Activated CD4-positive, CD25-positive, alpha-beta regulatory T cell treated with anti-CD3 and anti-CD28 coated beads, Interleukin-2, amount 50 U/mL, for 16 hours (primary cell): ENCODE results near the gene PCOLCE2.

Source experiments
- DNase-seq: peaks from one replicate; pipeline ENCODE4 v3.0.0-alpha.2; 2020; ENCODE audit warnings: low read depth, low spot score

Gene PCOLCE2

DNA sequence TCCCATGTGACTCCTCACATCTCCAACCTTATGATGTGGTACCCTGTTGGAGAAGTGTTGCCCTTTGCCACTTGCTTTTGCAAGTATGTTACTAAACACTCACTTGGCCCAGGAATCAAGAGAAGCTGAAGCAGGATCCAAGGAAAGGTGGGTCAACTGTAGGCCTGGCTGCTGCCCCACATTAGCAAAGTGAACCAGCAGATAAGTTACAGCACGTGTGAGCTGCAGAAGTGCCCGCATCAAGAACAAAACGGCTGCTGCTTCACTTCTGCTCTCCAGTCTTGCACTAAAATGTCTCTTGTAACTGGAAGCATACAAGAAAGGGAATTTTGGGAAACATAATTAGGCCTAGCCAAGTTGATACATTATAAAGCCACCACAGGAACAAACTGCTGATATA lies 79.6 kb downstream of the PCOLCE2 start:
- DNase-seq: no peak

- no peak for DNase-seq
These were observed 80.6 kb downstream of the PCOLCE2 start for GRCh38 chr3:142808103-142808917.

DNA sequence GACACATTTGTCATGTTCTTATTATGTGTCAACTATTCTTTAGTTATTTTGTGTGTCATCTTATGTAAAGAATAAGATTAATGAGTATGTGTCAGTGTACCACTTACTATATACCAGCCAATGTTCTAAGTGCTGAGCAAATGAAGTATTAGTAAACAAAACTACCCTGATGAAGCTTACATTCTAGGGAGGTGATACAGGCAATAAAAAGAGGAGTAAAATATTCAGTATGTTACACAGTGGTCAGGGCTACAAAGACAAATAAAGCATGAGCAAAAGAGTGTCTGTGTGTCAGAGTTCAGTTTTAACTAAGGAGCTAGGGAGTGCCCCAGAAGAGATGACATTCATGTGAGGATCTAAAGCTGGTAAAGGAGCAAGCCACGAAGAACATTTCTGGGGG lies 86.0 kb downstream of the PCOLCE2 start:
- DNase-seq: no peak

- DNase-seq: no peak
These were observed 87.1 kb downstream of the PCOLCE2 start for GRCh38 chr3:142801746-142802145.

DNA sequence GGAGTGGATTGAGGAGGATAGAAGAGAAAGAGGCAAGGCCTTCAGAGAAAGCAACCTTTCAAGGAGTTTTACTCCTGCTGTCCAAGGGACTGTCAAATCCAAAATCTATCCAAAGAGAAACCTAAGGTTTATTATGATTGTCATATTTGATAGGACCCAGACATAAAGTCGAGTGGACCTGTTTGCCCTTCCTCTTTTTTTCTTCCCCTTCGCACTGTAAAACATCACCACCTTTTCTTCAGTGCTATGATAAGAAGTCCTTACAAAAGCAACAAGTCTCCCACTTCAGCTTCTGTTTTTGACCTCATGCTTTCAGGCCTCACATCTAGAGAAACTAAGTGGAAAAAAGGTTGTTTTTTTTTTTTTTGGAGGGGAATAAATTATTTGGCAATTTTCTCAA lies 92.1 kb downstream of the PCOLCE2 start:
- DNase-seq: no peak

DNA sequence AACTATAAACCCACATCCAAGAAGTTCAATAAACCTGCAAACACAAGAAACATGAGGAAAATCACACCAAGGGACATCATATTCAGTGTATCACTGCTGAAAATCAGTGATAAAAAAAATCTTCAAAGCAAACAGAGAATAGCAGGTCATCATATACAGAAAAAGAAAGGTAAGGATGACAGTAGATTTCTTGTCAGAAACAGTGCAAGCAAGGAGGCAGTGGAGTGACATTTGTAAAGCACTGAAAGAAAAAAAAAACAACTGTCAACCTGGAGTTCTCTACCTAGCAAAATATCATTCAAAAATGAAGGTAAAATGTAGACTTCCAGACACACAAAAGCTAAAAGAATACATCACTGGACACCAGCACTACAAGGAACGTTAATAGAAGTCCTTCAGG lies 93.6 kb downstream of the PCOLCE2 start:
- no peak for DNase-seq

GRCh38 chr3:142794508-142794907 lies 94.4 kb downstream of the PCOLCE2 start:
- no peak for DNase-seq

DNA sequence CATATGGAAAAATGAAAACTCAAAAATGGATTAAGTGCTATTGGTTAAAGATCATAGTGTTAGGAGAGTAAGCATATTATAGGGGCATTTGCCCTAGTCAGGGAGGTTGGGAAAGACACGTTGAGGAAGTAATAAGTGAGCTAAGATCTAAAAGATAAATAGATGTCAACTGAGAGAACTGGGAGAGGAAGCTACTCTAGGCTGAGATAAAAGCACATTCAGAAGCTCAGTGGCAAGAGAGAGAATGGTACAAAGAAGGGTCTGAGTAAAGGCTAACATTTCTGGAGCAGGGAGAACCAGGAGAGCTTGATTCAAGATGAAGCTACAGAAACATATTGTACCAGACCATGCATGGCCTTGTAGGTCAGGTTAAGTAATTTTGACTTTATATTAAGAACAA lies 101.2 kb downstream of the PCOLCE2 start:
- DNase-seq: no peak

DNA sequence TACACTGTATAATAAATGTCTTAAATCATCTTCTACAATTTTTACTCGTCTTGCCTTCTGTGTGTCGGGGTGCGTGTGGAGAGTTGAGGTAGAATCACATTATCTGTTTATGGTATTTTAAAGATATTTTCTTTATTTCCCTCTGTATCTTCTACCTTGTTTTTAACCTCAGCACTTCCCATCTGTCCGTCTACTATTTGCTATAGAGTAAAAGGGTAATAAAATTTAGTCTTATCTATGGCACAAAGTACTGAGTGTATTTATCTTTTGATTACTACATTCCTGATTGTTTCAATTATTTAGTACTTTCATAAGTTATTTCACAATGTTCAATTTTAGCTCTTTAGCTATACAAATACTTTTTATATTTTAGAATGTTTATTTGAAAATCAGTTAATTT lies 102.9 kb downstream of the PCOLCE2 start:
- no peak for DNase-seq

- no peak for DNase-seq
These were observed 104.7 kb downstream of the PCOLCE2 start for GRCh38 chr3:142784228-142784627.

DNA sequence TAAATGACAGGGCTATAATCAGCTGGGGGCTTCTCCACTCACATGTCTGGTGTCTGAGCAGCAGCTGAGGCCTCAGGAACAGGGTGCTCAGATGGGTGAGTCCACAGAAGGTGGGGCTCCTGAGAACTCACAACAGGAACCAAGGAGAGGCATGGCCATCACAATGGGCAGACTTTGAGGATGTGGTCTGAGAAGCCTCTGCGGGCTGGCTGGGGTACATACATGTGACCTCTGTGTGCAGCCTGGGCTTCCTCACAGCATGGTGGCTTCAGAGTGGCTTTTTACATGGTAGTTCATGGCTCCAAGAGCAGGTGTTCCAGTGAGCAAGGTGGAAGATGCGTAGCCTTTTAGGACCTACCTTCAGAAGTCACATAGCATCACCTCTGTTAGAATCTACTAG lies 106.3 kb downstream of the PCOLCE2 start:
- no peak for DNase-seq

GRCh38 chr3:142779591-142779990 lies 109.3 kb downstream of the PCOLCE2 start:
- no peak for DNase-seq

- DNase-seq: no peak
These were observed 110.3 kb downstream of the PCOLCE2 start for GRCh38 chr3:142778541-142778940.

DNA sequence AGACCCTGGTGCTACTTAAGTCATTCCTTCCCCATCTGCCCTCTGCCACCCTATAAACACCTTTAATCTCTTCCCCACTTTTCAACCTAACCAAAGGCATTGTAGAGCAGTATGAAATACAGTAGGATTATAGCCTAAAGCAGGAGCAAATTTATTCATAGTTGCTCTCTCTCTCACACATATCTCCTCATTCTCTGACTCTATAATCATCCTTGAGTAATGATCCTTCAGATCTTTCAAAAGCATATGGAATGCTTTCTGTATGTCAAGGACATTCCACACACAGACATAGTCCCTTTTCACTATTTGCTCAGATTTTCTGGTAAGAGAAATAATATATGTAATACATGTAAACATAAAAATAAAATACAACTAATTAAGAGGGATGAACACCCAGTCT lies 111.0 kb downstream of the PCOLCE2 start:
- no peak for DNase-seq

DNA sequence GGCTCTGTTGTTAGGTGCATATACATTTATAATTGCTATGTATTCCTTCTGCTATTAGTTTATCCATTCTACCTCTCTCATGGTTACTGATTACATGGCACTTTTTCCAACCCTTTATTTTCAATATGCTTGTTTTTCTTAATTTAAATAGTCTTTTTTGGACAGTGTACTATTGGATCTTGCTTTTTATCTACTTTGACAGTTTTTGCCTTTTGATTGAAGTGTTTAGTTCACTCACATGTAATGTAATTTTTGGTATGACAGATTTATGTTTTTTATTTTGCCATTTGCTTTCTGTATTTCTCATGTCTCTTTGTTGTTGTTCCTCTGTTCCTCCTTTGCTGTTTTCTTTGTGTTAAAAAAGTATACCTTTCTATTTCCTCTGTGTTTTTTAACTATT lies 120.5 kb downstream of the PCOLCE2 start:
- no peak for DNase-seq
